H1 (cell line): ENCODE data around the gene ARHGAP22. TPM values are rescaled to one million over a fixed set of nuclear protein-coding genes. Genes with fewer than 3 reads are reported as not detected.
A peak's percentile ranks its signal among the peaks of the same experiment; 100 is the strongest.

Experiments used
- CTCF ChIA-PET: fragments of 300-600 bp; sonication (Branson Sonifier 250); formaldehyde crosslinking; loops from one replicate; lab custom pipeline; 2021; ENCODE audit not compliant: partially characterized antibody; lab: Charles Lee
- POLR2A ChIA-PET: fragments of 300-600 bp; sonication (Branson Sonifier 250); formaldehyde crosslinking; loops from one replicate; lab custom pipeline; 2021; ENCODE audit warnings: inconsistent platforms; ENCODE audit not compliant: partially characterized antibody; lab: Charles Lee
- DNase-seq, 2 experiments: peaks; one replicate each; pipeline versions ENCODE4 v3.0.0 to v3.0.0-alpha.2; 2010 to 2022; ENCODE audit warnings: low spot score in 2 of 2, low read depth in 1 of 2, mixed read lengths in 1 of 2
- FAIRE-seq: peaks from 2 replicates; lab custom pipeline; 2011; peaks lifted over from hg19 to GRCh38; lab: Jason Lieb, UNC
- H2AFZ ChIP-seq: 2 replicates; pipeline ENCODE4 v1.8.1; 2012; ENCODE audit warnings: low read length, inconsistent platforms
- H2AK5ac ChIP-seq: 2 replicates; pipeline ENCODE4 v1.6.1; 2013; ENCODE audit warnings: low read depth, low read length
- H2BK120ac ChIP-seq: replicated peaks from 2 replicates; pipeline ENCODE3; 2013; ENCODE audit warnings: low read depth, low read length, inconsistent platforms
- H2BK12ac ChIP-seq: 2 replicates; pipeline ENCODE4 v1.6.1; 2013; ENCODE audit warnings: low read depth, low read length
- H2BK15ac ChIP-seq: 2 replicates; pipeline ENCODE4 v1.6.1; 2013; ENCODE audit warnings: low read length
- H2BK20ac ChIP-seq: 2 replicates; pipeline ENCODE4 v1.6.1; 2013; ENCODE audit warnings: low read length
- H2BK5ac ChIP-seq: 2 replicates; pipeline ENCODE4 v1.6.1; 2013; ENCODE audit warnings: low read depth, low read length
- H3K14ac ChIP-seq: 2 replicates; pipeline ENCODE4 v1.6.1; 2013; ENCODE audit warnings: inconsistent platforms; ENCODE audit not compliant: insufficient read length
- H3K18ac ChIP-seq: 2 replicates; pipeline ENCODE4 v1.6.1; 2013; ENCODE audit warnings: low read length; ENCODE audit errors: extremely low read depth
- H3K23ac ChIP-seq: 2 replicates; pipeline ENCODE4 v1.6.1; 2013; ENCODE audit warnings: inconsistent platforms; ENCODE audit not compliant: insufficient read length
- H3K23me2 ChIP-seq: 2 replicates; pipeline ENCODE4 v1.6.1; 2013; ENCODE audit warnings: low read depth, low read length
- H3K27ac ChIP-seq: 2 replicates; pipeline ENCODE4 v1.6.1; 2011; ENCODE audit warnings: low read depth, low read length, inconsistent platforms
- H3K27me3 ChIP-seq, 4 experiments: replicated peaks in 1 of 4; 1 replicate in 1 of 4; 2 replicates in 3 of 4; pipeline versions ENCODE4 v1.6.1 to v1.8.1; 2011 to 2013; ENCODE audit warnings: low read length in 3 of 4, mild to moderate bottlenecking in 3 of 4, inconsistent platforms in 2 of 4, mixed read lengths in 2 of 4, moderate library complexity in 1 of 4; ENCODE audit not compliant: control insufficient read depth in 3 of 4, insufficient read depth in 3 of 4; ENCODE audit errors: extremely low read depth in 1 of 4
- H3K36me3 ChIP-seq, 4 experiments: 2 replicates each; pipeline versions ENCODE4 v1.6.1 to v1.8.1; 2011 to 2013; ENCODE audit warnings: mild to moderate bottlenecking in 4 of 4, low read length in 3 of 4, moderate library complexity in 2 of 4, control low read depth in 1 of 4, inconsistent platforms in 1 of 4; ENCODE audit not compliant: insufficient read depth in 4 of 4, control insufficient read depth in 2 of 4
- H3K4ac ChIP-seq: replicated peaks from 2 replicates; pipeline ENCODE3; 2013; ENCODE audit warnings: low read length, low read depth, mixed read lengths, inconsistent platforms; ENCODE audit not compliant: insufficient read length
- H3K4me1 ChIP-seq, 4 experiments: replicated peaks in 1 of 4; 1 replicate in 1 of 4; 2 replicates in 3 of 4; pipeline versions ENCODE4 v1.6.1 to v1.8.1; 2011 to 2013; ENCODE audit warnings: low read length in 3 of 4, inconsistent platforms in 2 of 4, mixed read lengths in 1 of 4; ENCODE audit not compliant: insufficient read depth in 4 of 4, control insufficient read depth in 3 of 4
- H3K4me2 ChIP-seq, 2 experiments: 2 replicates each; pipeline versions ENCODE4 v1.6.1 to v1.8.1; 2011 to 2013; ENCODE audit warnings: low read depth in 2 of 2, low read length in 2 of 2, control low read depth in 1 of 2, inconsistent platforms in 1 of 2, mild to moderate bottlenecking in 1 of 2; ENCODE audit not compliant: insufficient read depth in 1 of 2
- H3K4me3 ChIP-seq, 4 experiments: fragments of 200-600, 300-600 bp in 1 of 4; sonication (generic), shearing (Covaris generic), sonication (Bioruptor Twin) in 1 of 4; 2 replicates each; pipeline versions ENCODE4 v1.5.1 to v1.8.1; 2011 to 2016; ENCODE audit warnings: low read length in 4 of 4, low read depth in 3 of 4, control low read depth in 2 of 4, inconsistent platforms in 2 of 4, mild to moderate bottlenecking in 2 of 4, mixed read lengths in 1 of 4, moderate library complexity in 1 of 4; ENCODE audit not compliant: insufficient read depth in 2 of 4; ENCODE audit errors: extremely low read depth in 1 of 4
- H3K56ac ChIP-seq: replicated peaks from 2 replicates; pipeline ENCODE3; 2013; ENCODE audit warnings: low read depth, mild to moderate bottlenecking, mixed read lengths, low read length, inconsistent platforms; ENCODE audit not compliant: insufficient read length
- H3K79me1 ChIP-seq: 2 replicates; pipeline ENCODE4 v1.6.1; 2013; ENCODE audit warnings: low read depth, low read length, control low read depth
- H3K79me2 ChIP-seq, 2 experiments: 2 replicates each; pipeline versions ENCODE4 v1.6.1 to v1.8.1; 2012 to 2013; ENCODE audit warnings: low read length in 2 of 2, mild to moderate bottlenecking in 2 of 2, inconsistent platforms in 1 of 2; ENCODE audit not compliant: insufficient read depth in 2 of 2, control insufficient read depth in 1 of 2
- H3K9ac ChIP-seq, 4 experiments: replicated peaks in 1 of 4; 1 replicate in 1 of 4; 2 replicates in 3 of 4; pipeline versions ENCODE4 v1.6.1 to v1.8.1; 2011 to 2013; ENCODE audit warnings: low read depth in 3 of 4, low read length in 3 of 4, control low read depth in 2 of 4, mild to moderate bottlenecking in 2 of 4, moderate library complexity in 2 of 4, inconsistent platforms in 1 of 4; ENCODE audit errors: extremely low read depth in 1 of 4
- H3K9me3 ChIP-seq, 2 experiments: 2 replicates each; pipeline versions ENCODE4 v1.6.1 to v1.8.1; 2012 to 2013; ENCODE audit warnings: mild to moderate bottlenecking in 2 of 2, moderate library complexity in 2 of 2, control low read depth in 1 of 2, inconsistent platforms in 1 of 2, low read depth in 1 of 2, low read length in 1 of 2, mixed read lengths in 1 of 2; ENCODE audit not compliant: insufficient read depth in 2 of 2
- H4K20me1 ChIP-seq, 2 experiments: replicated peaks in 1 of 2; 2 replicates each; pipeline versions ENCODE3 to v1.8.1; 2011 to 2013; ENCODE audit warnings: inconsistent platforms in 2 of 2, low read length in 2 of 2, mild to moderate bottlenecking in 1 of 2; ENCODE audit not compliant: insufficient read depth in 2 of 2, control insufficient read depth in 1 of 2
- H4K5ac ChIP-seq: 2 replicates; pipeline ENCODE4 v1.6.1; 2013; ENCODE audit warnings: low read length, low read depth, mixed read lengths, inconsistent platforms; ENCODE audit not compliant: insufficient read length
- H4K8ac ChIP-seq: 2 replicates; pipeline ENCODE4 v1.8.0; 2013; ENCODE audit warnings: mild to moderate bottlenecking, moderate library complexity, low read length, inconsistent platforms; ENCODE audit not compliant: insufficient read depth; ENCODE audit errors: extremely low read depth
- H4K91ac ChIP-seq: replicated peaks from 2 replicates; pipeline ENCODE3; 2013; ENCODE audit warnings: low read length, mixed read lengths, inconsistent platforms; ENCODE audit not compliant: insufficient read length
- BACH1 ChIP-seq: IDR thresholded peaks from 2 replicates; pipeline ENCODE4 v1.6.1; 2012; ENCODE audit warnings: low read length, improper control_type of control experiment
- CREB1 ChIP-seq: IDR thresholded peaks from 2 replicates; pipeline ENCODE4 v1.6.1; 2012; ENCODE audit warnings: inconsistent platforms
- JUND ChIP-seq: IDR thresholded peaks from 2 replicates; pipeline ENCODE4 v1.6.1; 2011; ENCODE audit warnings: mild to moderate bottlenecking, improper control_type of control experiment, low read length
- KDM4A ChIP-seq: IDR thresholded peaks from one replicate; pipeline ENCODE4 v1.7.1; 2012; ENCODE audit warnings: low read depth, mild to moderate bottlenecking, moderate library complexity, low read length, inconsistent platforms; ENCODE audit not compliant: severe bottlenecking
- POU5F1 ChIP-seq: IDR thresholded peaks from 2 replicates; pipeline ENCODE4 v1.6.1; 2011; ENCODE audit warnings: low read depth, mild to moderate bottlenecking, low read length, moderate library complexity
- RXRA ChIP-seq: IDR thresholded peaks from 2 replicates; pipeline ENCODE4 v1.6.1; 2011; ENCODE audit warnings: low read depth, mild to moderate bottlenecking, low read length, moderate library complexity; ENCODE audit not compliant: insufficient read depth
- SIN3A ChIP-seq, 2 experiments: IDR thresholded peaks in 1 of 2; conservative IDR thresholded peaks in 1 of 2; 2 replicates each; pipeline ENCODE4 v1.6.1; 2011 to 2012; ENCODE audit warnings: low read length in 2 of 2, improper control_type of control experiment in 1 of 2, low read depth in 1 of 2, mild to moderate bottlenecking in 1 of 2
- SP1 ChIP-seq: IDR thresholded peaks from 2 replicates; pipeline ENCODE4 v1.6.1; 2011; ENCODE audit warnings: low read depth, low read length
- SP4 ChIP-seq: IDR thresholded peaks from 2 replicates; pipeline ENCODE4 v1.6.1; 2012; ENCODE audit warnings: low read length, inconsistent platforms
- WGBS, 2 experiments: shearing (Covaris generic) in 1 of 2; methylation state at CpG; one replicate each; pipeline versions ENCODE4 v1.1.6 to v1.1.7; 2013 to 2015; ENCODE audit warnings: low lambda C conversion rate in 2 of 2, mixed read lengths in 2 of 2, inconsistent platforms in 1 of 2, low coverage in 1 of 2, missing lambda C conversion rate in 1 of 2; ENCODE audit not compliant: insufficient replicate concordance in 2 of 2, insufficient coverage in 1 of 2, insufficient read length in 1 of 2; ENCODE audit errors: extremely low coverage in 1 of 2, missing lambda C conversion rate in 1 of 2; 5-methylcytosine and 5-hydroxymethylcytosine counted together
- polyA plus RNA-seq, 7 experiments: library from polyadenylated mRNA; depleted of rRNA in 3 of 7; stranded (reverse) in 5 of 7; unstranded in 2 of 7; fragments of >200 nt in 5 of 7; fragments of 200-250 nt in 2 of 7; gene quantifications; 1 replicate in 5 of 7; 2 replicates in 1 of 7; 4 replicates in 1 of 7; pipeline versions ENCODE4 v1.2.1 to v1.2.3, GENCODE V29; 2011 to 2013; ENCODE audit warnings: missing spikeins in 2 of 7, mixed read lengths in 2 of 7
- total RNA-seq: library from RNA; stranded (reverse); fragmentation: NEBNext Ultra II Directional; extraction: Animal tissue kit (Norgen Biotek cat#: 25700); gene quantifications from 2 replicates; pipeline ENCODE4 v1.2.1, GENCODE V29; 2021
- TF ChIP-seq, protein P1 (sequence below): IDR thresholded peaks from 2 replicates; pipeline ENCODE4 v1.6.1; 2011; ENCODE audit warnings: low read depth, mild to moderate bottlenecking, low read length; ENCODE audit not compliant: insufficient read depth
- TF ChIP-seq, protein P2 (sequence below), 3 experiments: IDR thresholded peaks; 1 replicate in 2 of 3; 2 replicates in 1 of 3; pipeline versions ENCODE4 v1.5.1 to v1.6.1; 2011; ENCODE audit warnings: low read length in 3 of 3, mild to moderate bottlenecking in 3 of 3, inconsistent platforms in 2 of 3, low read depth in 1 of 3, moderate library complexity in 1 of 3; ENCODE audit not compliant: insufficient read depth in 1 of 3; ENCODE audit errors: control extremely low read depth in 1 of 3

Gene ARHGAP22
- total and polyA plus RNA-seq, 2 of the 8 experiments (the other 6 are each of a cell fraction or from before 2014, with no cell fraction given) = 3.6 to 11.2 TPM

DNA sequence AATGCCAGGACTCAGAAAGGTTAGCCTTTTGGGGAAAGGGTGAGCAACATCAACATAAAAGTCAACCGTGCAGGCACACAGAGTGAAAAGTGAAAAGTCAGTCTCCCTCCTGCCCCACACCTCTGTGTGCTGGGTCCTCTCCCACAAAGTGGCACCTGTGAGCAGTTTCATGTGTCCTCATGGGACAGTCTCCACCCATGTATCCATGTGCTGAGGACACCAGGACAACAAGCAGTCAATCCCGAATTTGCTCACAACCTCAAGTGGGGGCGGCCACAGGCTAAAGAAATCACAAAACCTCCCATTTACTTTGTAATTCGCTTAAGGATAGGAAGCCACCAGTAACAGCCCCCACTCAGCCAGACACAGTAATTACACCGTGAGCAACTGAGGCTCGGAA is 97.4 kb downstream of the ARHGAP22 start:
- Histone ChIP-seq H3K79me2 (peaks cover 0 to 5% of the 10 kb centered on the region in 2 experiments; a peak in 1 of 4 replicates), H2BK20ac (peak overlapping the region; percentile 8; the same call in 1 of the 2 replicates), H2BK15ac (no peak overlapping the region)
- TF ChIP-seq, protein P1, sequence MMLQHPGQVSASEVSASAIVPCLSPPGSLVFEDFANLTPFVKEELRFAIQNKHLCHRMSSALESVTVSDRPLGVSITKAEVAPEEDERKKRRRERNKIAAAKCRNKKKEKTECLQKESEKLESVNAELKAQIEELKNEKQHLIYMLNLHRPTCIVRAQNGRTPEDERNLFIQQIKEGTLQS = no peak
- no peak for TF ChIP-seq SIN3A (conservative IDR thresholded peaks at IDR 0.05 in 1 of 2, IDR thresholded peaks at IDR 0.05 in 1 of 2; ENCODE audit: low read depth in 1 of 2, low read length in 2 of 2)
- TF ChIP-seq, protein P2, sequence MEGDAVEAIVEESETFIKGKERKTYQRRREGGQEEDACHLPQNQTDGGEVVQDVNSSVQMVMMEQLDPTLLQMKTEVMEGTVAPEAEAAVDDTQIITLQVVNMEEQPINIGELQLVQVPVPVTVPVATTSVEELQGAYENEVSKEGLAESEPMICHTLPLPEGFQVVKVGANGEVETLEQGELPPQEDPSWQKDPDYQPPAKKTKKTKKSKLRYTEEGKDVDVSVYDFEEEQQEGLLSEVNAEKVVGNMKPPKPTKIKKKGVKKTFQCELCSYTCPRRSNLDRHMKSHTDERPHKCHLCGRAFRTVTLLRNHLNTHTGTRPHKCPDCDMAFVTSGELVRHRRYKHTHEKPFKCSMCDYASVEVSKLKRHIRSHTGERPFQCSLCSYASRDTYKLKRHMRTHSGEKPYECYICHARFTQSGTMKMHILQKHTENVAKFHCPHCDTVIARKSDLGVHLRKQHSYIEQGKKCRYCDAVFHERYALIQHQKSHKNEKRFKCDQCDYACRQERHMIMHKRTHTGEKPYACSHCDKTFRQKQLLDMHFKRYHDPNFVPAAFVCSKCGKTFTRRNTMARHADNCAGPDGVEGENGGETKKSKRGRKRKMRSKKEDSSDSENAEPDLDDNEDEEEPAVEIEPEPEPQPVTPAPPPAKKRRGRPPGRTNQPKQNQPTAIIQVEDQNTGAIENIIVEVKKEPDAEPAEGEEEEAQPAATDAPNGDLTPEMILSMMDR (IDR thresholded peaks at IDR 0.05; ENCODE audit: control extremely low read depth in 1 of 3, insufficient read depth in 1 of 3, low read depth in 1 of 3, low read length in 3 of 3) = no peak
- TF ChIP-seq SP4 = no peak
- TF ChIP-seq KDM4A = no peak
- TF ChIP-seq JUND = no peak
- TF ChIP-seq CREB1 = no peak
- TF ChIP-seq SP1 = no peak
- TF ChIP-seq RXRA = no peak
- no peak for TF ChIP-seq BACH1
- no peak for TF ChIP-seq POU5F1

More for the DNA sequence above, 97.4 kb downstream of the ARHGAP22 start:
- peak overlapping the region; percentile 20 for H2BK5ac ChIP-seq
- no peak overlapping the region for H2AFZ ChIP-seq
- no peak overlapping the region for H3K4me3 ChIP-seq
- H4K8ac ChIP-seq = no peak overlapping the region
- H3K23ac ChIP-seq = no peak overlapping the region
- no peaks in the 10 kb centered on the region for H3K36me3 ChIP-seq
- no peak overlapping the region for H3K9ac ChIP-seq
- ChIA-PET POLR2A (no interaction called here), CTCF (interaction anchor here (1.1 to 11.5 kb wide), 8 partner anchors 12 to 146 kb away, joined by 3 to 141 read pairs (median 4); no protein-coding TSS in a partner anchor)
- peaks cover 2 to 5% (median 3%) of the 10 kb centered on the region in 4 experiments; a peak in 4 of 7 replicates for H3K4me1 ChIP-seq
- H3K27ac ChIP-seq = no peak overlapping the region
- DNase-seq (peak in 1 of 2 experiments; percentile 35), FAIRE-seq (no peak)
- H3K56ac ChIP-seq = no peak overlapping the region
- H4K20me1 ChIP-seq = peaks cover 1 to 7% of the 10 kb centered on the region in 2 experiments
- WGBS, 2 experiments = 87% methylated on average over 6 of the region's 6 CpGs; no CpG with 5 or more reads in 1 of the 2 experiments
- H3K14ac ChIP-seq = no peak overlapping the region
- H4K91ac ChIP-seq = no peak overlapping the region
- no peak overlapping the region for H3K18ac ChIP-seq
- no peak overlapping the region for H4K5ac ChIP-seq
- no peaks in the 10 kb centered on the region for H3K27me3 ChIP-seq
- no peak overlapping the region for H2BK12ac ChIP-seq
- no peaks in the 10 kb centered on the region for H3K9me3 ChIP-seq
- H2AK5ac ChIP-seq = peak overlapping the region; percentile 88; the same call in 1 of the 2 replicates
- no peaks in the 10 kb centered on the region for H3K23me2 ChIP-seq
- H3K4ac ChIP-seq = no peak overlapping the region
- H3K4me2 ChIP-seq = no peak overlapping the region
- peaks cover 7% of the 10 kb centered on the region; the same call in 1 of the 2 replicates for H3K79me1 ChIP-seq
- no peak overlapping the region for H2BK120ac ChIP-seq
